Measurements from ENCODE around the gene VSX1.

Gene VSX1

GRCh38 chr20:25037288-25038102 lies 44.4 kb downstream of the VSX1 start:
- no peak for DNase-seq

DNA sequence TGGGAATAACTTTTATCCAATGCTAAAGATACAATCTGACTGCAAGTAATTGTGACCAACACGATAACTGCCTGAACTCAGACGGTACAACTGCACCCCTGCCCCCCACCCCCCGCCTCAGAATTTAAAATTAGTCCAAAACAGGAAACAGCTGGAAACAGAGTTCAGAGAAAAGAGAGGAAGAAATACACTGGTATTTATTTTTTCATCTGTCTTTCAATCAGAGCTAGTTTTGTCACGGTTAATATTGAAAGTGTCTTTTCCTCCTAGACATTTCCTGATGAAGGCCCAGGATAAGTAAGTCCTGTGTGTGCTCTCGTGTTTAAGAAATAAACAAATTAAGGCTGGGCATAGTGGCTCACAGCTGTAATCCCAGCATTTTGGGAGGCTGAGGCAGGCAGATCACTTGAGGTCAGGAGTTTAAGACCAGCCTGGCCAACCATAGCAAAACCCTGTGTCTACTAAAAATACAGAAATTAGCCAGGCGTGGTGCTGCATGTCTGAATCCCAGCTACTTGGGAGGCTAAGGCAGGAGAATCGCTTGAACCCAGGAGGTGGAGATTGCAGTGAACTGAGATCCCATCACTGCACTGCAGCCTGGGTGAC lies 45.5 kb downstream of the VSX1 start:
- no peak for DNase-seq

DNA sequence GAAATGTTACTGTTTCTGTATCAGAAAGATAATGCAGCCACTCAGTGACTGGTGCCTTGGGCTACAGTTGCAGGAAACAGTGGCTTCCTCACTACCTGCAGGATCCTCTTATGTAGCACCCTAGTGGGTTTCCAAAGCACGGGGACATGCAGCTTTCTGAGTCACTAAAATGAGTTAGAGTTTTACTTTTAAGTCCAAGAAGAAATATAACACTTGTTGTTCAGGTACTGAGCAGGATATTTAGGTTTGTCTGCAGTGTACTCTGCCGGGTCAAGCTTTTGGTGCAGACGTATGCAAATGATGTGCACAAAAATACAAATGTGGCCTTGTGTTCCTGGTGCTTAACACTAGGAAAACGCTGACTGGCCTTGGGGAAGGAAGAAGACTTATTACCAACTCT lies 46.0 kb downstream of the VSX1 start:
- DNase-seq: no peak

DNA sequence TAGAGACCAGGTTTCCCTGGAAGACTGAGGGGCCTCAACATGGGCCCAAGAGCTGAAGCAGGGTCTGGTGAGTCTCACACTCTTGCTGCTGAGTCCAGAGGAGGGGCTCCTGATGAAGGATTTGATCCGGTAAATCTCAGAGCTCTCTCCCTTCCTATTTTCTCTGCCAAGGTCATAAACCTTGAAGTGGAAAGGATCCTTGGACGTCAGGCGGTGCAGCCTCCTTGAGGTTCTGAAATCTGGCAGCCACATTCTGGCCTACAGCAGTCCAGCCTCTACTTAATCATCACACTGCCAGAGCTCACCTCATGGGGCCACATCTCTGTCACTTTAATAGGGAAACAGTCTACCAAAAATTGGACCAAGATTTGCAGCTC lies 48.0 kb downstream of the VSX1 start:
- DNase-seq: no peak

DNA sequence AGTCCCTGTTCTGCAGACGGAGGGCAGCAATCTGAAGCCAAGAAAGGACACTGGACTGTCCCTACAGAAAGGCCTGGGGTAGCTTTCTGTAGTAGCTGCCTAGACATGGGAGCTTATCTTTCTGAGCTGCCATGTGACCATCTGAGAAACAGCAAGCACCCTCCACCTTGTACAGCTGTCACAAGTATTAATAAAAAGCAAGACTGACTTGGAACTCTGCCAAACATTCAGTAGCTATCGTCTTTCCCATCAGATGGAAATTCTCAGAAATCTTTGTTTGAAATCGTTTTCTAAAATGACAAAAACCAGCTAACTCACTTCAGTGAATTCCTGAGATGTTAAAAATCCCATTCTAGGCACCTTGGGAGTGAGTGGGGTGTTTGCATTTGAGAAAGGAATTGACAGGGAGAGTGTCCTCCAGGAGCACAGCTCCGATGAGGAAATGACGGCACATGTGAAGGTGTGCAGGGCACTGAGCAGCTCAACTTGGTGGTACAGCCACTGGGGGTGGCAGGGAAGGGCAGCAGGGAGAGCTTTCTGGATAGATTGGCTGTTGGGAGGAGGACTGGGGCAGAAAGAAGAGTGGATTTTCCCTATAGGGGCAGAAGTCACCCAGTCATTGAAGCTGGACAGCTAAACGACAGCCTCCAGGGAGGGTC lies 48.5 kb downstream of the VSX1 start:
- DNase-seq: no peak

DNA sequence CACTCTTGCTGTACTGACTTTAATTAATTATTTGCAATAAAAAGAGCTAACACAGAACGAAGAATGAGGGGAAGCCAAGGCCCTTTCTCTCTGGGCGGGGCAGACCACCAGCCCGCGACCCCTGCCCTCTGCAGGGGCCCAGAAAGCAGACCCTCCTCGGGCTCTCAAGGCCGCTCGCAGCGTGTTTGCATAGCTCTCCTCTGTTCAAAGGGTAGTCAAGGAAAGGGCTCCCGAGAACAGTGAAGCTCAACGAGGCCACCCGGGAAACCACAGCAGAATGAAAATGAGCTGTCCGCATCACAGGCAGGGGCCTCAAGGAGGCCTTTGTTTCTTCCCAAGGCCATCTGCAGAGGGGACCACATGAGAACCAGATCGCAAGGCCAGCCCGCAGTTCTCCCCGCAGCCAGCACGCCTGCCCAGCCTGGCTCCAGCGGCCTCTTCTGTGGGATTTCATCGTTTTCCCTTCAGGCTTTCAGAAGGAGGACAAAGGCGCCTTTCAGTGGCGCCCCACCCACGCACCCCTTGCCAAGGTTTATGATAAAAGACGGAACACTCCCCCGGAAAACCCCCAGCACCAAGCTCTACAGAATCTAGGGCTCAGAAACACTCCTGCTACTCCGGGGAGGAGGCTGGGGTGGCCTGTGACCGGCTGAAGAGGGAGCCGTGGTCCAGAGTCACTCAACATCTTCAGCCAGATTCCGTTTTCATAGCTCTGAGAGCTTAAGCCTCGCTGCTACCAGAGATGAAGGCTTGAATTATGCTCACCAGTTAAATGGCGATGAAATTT lies 49.3 kb downstream of the VSX1 start:
- DNase-seq: no peak

GRCh38 chr20:25032065-25032477 lies 49.9 kb downstream of the VSX1 start:
- DNase-seq: no peak

- no peak for DNase-seq
Observed at GRCh38 chr20:25031241-25031640, 50.7 kb downstream of the VSX1 start.

- no peak for DNase-seq
Observed at GRCh38 chr20:25030649-25031207, 51.2 kb downstream of the VSX1 start.

DNA sequence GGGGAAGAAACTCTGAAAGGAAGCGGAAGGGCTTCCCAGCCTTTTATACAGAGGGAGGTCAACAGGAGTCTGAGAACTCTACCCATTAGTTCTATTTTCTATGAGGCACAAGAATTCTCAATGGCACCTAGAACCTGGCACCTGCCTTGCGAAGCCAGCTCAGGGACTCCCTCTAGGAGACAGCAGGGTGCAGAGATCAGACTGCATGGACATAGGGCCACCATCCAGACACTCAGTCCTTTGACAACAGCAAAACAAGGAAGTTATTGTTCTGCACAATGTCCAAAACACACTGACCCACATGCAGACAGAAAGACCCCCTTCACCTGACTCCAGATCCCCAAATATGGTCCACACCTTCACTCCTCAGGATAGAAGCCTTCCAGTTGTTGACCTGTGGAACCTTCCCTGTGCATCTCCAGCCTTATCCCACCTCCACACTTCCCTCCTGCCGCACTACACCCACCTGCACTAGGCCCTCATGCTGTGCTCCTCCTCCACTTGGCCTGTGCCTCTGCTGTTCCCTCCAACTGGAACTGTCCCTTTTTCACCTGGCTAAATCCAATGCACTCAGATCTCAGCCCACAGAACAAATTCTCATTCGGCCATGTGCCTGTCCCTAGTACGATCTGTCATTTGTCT lies 51.8 kb downstream of the VSX1 start:
- DNase-seq: no peak

DNA sequence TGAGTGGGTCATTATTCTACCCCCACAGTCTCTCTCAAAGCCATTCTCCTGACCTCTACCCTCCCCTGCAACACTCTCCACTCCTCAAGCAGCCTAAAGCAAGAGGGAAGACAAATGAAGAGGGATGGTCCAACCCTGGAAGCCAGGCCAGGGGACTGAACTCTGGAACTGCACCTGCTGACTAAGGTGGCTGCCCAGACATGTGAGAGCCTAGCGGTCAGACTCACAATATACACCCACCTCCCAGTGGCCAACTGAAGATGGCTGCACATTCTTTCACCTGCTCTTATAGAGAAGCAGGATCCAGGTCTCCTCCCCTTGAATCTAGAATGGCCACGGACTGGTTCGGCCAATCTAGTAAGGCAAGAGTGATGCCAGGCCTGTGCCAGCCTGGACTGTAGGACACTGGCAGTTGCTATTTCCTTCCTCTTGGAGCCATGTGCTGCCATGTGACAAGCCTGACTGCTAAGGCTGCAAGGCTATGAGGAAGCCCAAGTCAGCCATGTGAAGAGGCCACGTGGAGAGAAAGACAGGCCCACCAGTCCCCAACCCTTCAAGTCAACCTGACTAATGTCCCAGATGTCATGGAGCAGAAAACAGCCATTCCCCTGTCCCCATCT lies 55.8 kb downstream of the VSX1 start:
- no peak for DNase-seq
